Naive thymus-derived CD4-positive, alpha-beta T cell (primary cell): ENCODE results near the gene TLE5. TPM values are rescaled to one million over a fixed set of nuclear protein-coding genes. Genes with fewer than 3 reads are reported as not detected.

Experiments used
- ATAC-seq: fragments of 150-1000 bp; cut with Tn5 transposase; 2 replicates; pipeline ENCODE4 v1.10.0; 2021; ENCODE audit warnings: mild to moderate bottlenecking, moderate library complexity
- CTCF ChIA-PET: fragments of 350-600 bp; sonication (Branson Sonifier 250); formaldehyde crosslinking; loops from one replicate; lab custom pipeline; 2021; ENCODE audit warnings: antibody characterized with exemption; lab: Charles Lee
- POLR2A ChIA-PET: fragments of 350-600 bp; sonication (Branson Sonifier 250); formaldehyde crosslinking; loops from one replicate; lab custom pipeline; 2021; ENCODE audit warnings: antibody characterized with exemption, inconsistent platforms; lab: Charles Lee
- DNase-seq, 9 donors: peaks; one replicate each; pipeline versions ENCODE4 v3.0.0 to v3.0.0-alpha.2; 2020 to 2022; ENCODE audit warnings: mixed read lengths in 1 of 9
- H3K27ac ChIP-seq: one replicate; pipeline ENCODE4 v1.7.0; 2013; ENCODE audit warnings: mild to moderate bottlenecking, low read depth, low read length, moderate library complexity
- H3K27me3 ChIP-seq, 2 donors: one replicate each; pipeline ENCODE4 v1.7.0; 2013; ENCODE audit warnings: low read length in 2 of 2, mild to moderate bottlenecking in 2 of 2, moderate library complexity in 2 of 2; ENCODE audit not compliant: control insufficient read depth in 2 of 2, insufficient read depth in 2 of 2
- H3K36me3 ChIP-seq, 3 experiments: 1 replicate in 2 of 3; 2 replicates in 1 of 3; pipeline ENCODE4 v1.7.0; 2013; ENCODE audit warnings: low read length in 3 of 3, mild to moderate bottlenecking in 3 of 3, moderate library complexity in 1 of 3; ENCODE audit not compliant: insufficient read depth in 3 of 3, control insufficient read depth in 2 of 3
- H3K4me1 ChIP-seq, 2 donors: one replicate each; pipeline ENCODE4 v1.7.0; 2013; ENCODE audit warnings: low read length in 2 of 2, mild to moderate bottlenecking in 2 of 2, moderate library complexity in 1 of 2; ENCODE audit not compliant: control insufficient read depth in 2 of 2, insufficient read depth in 2 of 2
- H3K4me3 ChIP-seq: 2 replicates; pipeline ENCODE4 v1.7.0; 2013; ENCODE audit warnings: mild to moderate bottlenecking, low read length
- H3K9me3 ChIP-seq, 3 experiments: 1 replicate in 2 of 3; 2 replicates in 1 of 3; pipeline ENCODE4 v1.7.0; 2013; ENCODE audit warnings: low read length in 3 of 3; ENCODE audit not compliant: control insufficient read depth in 2 of 3
- H3K27ac Mint-ChIP-seq, 9 donors: one replicate each; pipeline ENCODE4 v1.8.0; 2020 to 2022; ENCODE audit warnings: mixed read lengths in 9 of 9, mild to moderate bottlenecking in 8 of 9, moderate library complexity in 5 of 9, inconsistent platforms in 2 of 9
- H3K27me3 Mint-ChIP-seq, 5 donors: one replicate each; pipeline ENCODE4 v1.8.0; 2021 to 2022; ENCODE audit warnings: mixed read lengths in 5 of 5, mild to moderate bottlenecking in 1 of 5
- H3K36me3 Mint-ChIP-seq, 5 donors: one replicate each; pipeline ENCODE4 v1.8.0; 2020 to 2022; ENCODE audit warnings: mixed read lengths in 5 of 5, mild to moderate bottlenecking in 3 of 5, inconsistent platforms in 1 of 5
- H3K4me1 Mint-ChIP-seq, 7 donors: one replicate each; pipeline ENCODE4 v1.8.0; 2020 to 2022; ENCODE audit warnings: mixed read lengths in 7 of 7, mild to moderate bottlenecking in 3 of 7, inconsistent platforms in 1 of 7
- H3K4me3 Mint-ChIP-seq, 10 donors: one replicate each; pipeline ENCODE4 v1.8.0; 2020 to 2022; ENCODE audit warnings: mild to moderate bottlenecking in 10 of 10, mixed read lengths in 10 of 10, moderate library complexity in 6 of 10, inconsistent platforms in 2 of 10
- H3K9me3 Mint-ChIP-seq, 11 donors: one replicate each; pipeline ENCODE4 v1.8.0; 2020 to 2022; ENCODE audit warnings: mixed read lengths in 11 of 11, mild to moderate bottlenecking in 4 of 11, inconsistent platforms in 1 of 11, moderate library complexity in 1 of 11
- intact Hi-C, 2 donors: fragments of 100-400 bp; cut with micrococcal nuclease; formaldehyde crosslinking; loops; one replicate each; pipeline ENCODE4 v1.15.1; 2023
- polyA plus RNA-seq, 2 donors: library from polyadenylated mRNA; unstranded; fragments of 300-500 nt; fragmentation: Illumina TruSeq; gene quantifications; one replicate each; pipeline ENCODE4 v1.2.3, GENCODE V29; 2021
- total RNA-seq, 6 experiments: library from RNA in 5 of 6; stranded (reverse) in 5 of 6; gene quantifications; 1 replicate in 5 of 6; 2 replicates in 1 of 6; pipeline ENCODE4 v1.2.3 and lab custom pipeline; 2021 to 2026

TLE5 gene
- total and polyA plus RNA-seq, 7 experiments from 2014 or later = 643 to 1,102 (median 755) TPM

GRCh38 chr19:3079578-3079977, 17.3 kb upstream of the TLE5 start:
- ChIA-PET POLR2A (interaction anchor here (0.6 kb wide), 1 partner anchor 67 kb away, joined by 6 read pairs; no protein-coding TSS in a partner anchor), CTCF (interaction anchor here (1.4 to 8.5 kb wide), 2 partner anchors 24 to 29 kb away, joined by 5 to 110 read pairs; no protein-coding TSS in a partner anchor)
- no peak overlapping the region for H3K4me3 ChIP-seq
- no peaks in the 10 kb centered on the region for H3K9me3 Mint-ChIP-seq
- peaks cover 0 to 10% (median 4%) of the 10 kb centered on the region in 7 donors for H3K4me1 Mint-ChIP-seq
- H3K4me1 ChIP-seq = peaks cover 0 to 9% of the 10 kb centered on the region in 2 donors
- intact Hi-C loops = loop anchor here in 1 of 2 donors (10.0 kb wide), 1 partner anchor 85 kb away; no protein-coding TSS in a partner anchor
- no peaks in the 10 kb centered on the region for H3K36me3 ChIP-seq
- no peak overlapping the region for H3K4me3 Mint-ChIP-seq
- H3K27ac Mint-ChIP-seq = no peak overlapping the region
- no peak for DNase-seq
- ATAC-seq = no peak
- no peaks in the 10 kb centered on the region for H3K36me3 Mint-ChIP-seq
- H3K9me3 ChIP-seq = no peaks in the 10 kb centered on the region
- peaks cover 0 to 5% (median 0%) of the 10 kb centered on the region in 5 donors for H3K27me3 Mint-ChIP-seq
- no peak overlapping the region for H3K27ac ChIP-seq
- H3K27me3 ChIP-seq = no peaks in the 10 kb centered on the region

DNA sequence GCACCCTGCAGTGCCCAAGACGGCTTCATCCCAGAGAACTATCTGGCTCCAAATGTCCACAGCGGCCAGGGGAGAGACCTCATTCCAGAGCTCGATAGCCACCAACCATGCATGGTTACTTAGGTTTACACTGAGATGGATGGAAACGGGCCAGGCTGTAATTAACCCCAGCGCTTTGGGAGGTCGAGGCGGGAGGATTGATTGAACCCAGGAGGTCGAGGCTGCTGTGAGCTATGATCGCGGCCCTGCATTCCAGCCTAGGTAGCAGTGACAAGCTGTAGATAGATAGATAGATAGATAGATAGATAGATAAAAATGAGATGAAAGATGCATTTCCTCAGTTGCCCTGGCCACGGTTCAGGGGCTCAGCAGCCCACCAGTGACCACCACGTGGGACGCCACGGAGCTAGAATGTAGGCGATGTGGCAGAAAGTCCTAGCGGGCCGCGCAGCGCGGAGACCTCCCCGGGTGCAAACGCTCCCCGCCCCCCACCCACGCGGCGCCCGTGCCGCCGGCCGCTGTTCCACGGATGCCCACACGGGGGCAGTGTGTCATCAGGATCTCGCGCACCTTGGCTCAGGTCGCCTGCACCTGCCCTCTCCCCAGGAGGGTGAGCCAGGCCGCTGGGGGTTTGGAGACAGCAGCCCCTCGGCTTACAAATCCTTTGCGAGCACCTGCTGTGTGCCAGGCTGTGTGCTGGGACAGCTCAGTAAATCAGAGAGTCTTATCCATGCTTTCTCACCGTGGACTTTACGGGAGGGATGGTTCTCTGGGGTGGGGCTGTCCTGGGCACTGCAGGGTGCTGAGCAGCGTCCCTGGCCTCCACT, 13.5 kb upstream of the TLE5 start:
- no peaks in the 10 kb centered on the region for H3K36me3 Mint-ChIP-seq
- no peak overlapping the region for H3K27ac Mint-ChIP-seq
- DNase-seq (peak; percentile 63 to 85 (median 71)), ATAC-seq (peak; percentile 99)
- no peak overlapping the region for H3K27ac ChIP-seq
- intact Hi-C loops = loop anchor here (1.0 to 10.0 kb wide), 7 partner anchors 14 to 114 kb away; partner anchors contain the start of gene TLE5 (in 1 of the 2)
- CTCF ChIA-PET = interaction anchor here (0.5 to 8.5 kb wide), 17 partner anchors 10 to 1661 kb away, joined by 3 to 110 read pairs (median 4); no protein-coding TSS in a partner anchor
- POLR2A ChIA-PET = interaction anchor here (0.7 to 1.9 kb wide), 4 partner anchors 9 to 28 kb away, joined by 3 to 7 read pairs (median 6); no protein-coding TSS in a partner anchor
- peaks cover 0 to 9% of the 10 kb centered on the region in 2 donors for H3K4me1 ChIP-seq
- peaks cover 0 to 10% (median 4%) of the 10 kb centered on the region in 7 donors for H3K4me1 Mint-ChIP-seq
- peak overlapping the region in 4 of 10 donors; percentile 44 to 68 (median 50) for H3K4me3 Mint-ChIP-seq
- no peak overlapping the region for H3K4me3 ChIP-seq
- H3K27me3 Mint-ChIP-seq = peaks cover 0 to 6% (median 0%) of the 10 kb centered on the region in 5 donors
- H3K9me3 ChIP-seq = no peaks in the 10 kb centered on the region
- no peaks in the 10 kb centered on the region for H3K27me3 ChIP-seq
- no peaks in the 10 kb centered on the region for H3K36me3 ChIP-seq
- no peaks in the 10 kb centered on the region for H3K9me3 Mint-ChIP-seq

GRCh38 chr19:3073931-3074595, 11.8 kb upstream of the TLE5 start:
- Histone ChIP-seq H3K27me3 (no peaks in the 10 kb centered on the region), H3K4me1 (peaks cover 0 to 9% of the 10 kb centered on the region in 2 donors), H3K9me3 (no peaks in the 10 kb centered on the region), H3K36me3 (no peaks in the 10 kb centered on the region), H3K27ac (no peak overlapping the region), H3K4me3 (no peak overlapping the region)
- no peaks in the 10 kb centered on the region for H3K9me3 Mint-ChIP-seq
- peaks cover 0 to 11% (median 8%) of the 10 kb centered on the region in 7 donors for H3K4me1 Mint-ChIP-seq
- ChIA-PET CTCF (interaction anchor here (0.7 to 8.5 kb wide), 5 partner anchors 29 to 123 kb away, joined by 4 to 110 read pairs (median 10); no protein-coding TSS in a partner anchor), POLR2A (interaction anchor here (0.6 to 1.2 kb wide), 4 partner anchors 64 to 233 kb away, joined by 3 to 4 read pairs (median 3); partner anchors contain the start of gene ZNF555)
- H3K27ac Mint-ChIP-seq = peak overlapping the region in 1 of 9 donors; percentile 55
- H3K36me3 Mint-ChIP-seq = no peaks in the 10 kb centered on the region
- no peak overlapping the region for H3K4me3 Mint-ChIP-seq
- intact Hi-C loops = loop anchor here in 1 of 2 donors (10.0 kb wide), 1 partner anchor 91 kb away; no protein-coding TSS in a partner anchor
- no peak for DNase-seq
- ATAC-seq = no peak
- H3K27me3 Mint-ChIP-seq = peaks cover 0 to 3% (median 0%) of the 10 kb centered on the region in 5 donors

DNA sequence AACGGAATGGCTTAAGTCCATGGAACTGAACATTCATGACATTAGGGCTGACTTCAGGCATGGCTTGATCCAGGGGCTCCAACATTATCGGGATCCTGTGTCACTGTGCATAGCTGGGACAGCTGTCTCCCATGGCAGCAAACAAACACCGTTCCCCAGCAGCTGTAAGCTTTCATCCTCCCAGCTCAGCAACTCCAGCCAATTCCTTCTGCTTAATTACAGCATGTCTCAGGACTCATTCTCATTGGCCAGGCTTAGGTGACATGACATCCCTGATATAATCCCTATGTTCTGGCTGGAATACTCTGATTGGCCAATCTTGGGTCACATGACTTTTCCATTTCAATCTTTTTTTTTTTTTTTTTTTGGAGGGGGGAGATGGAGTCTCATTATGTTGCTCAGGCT, 10.9 kb upstream of the TLE5 start:
- H3K4me1 ChIP-seq = peaks cover 0 to 9% of the 10 kb centered on the region in 2 donors
- CTCF ChIA-PET = interaction anchor here (0.6 to 1.8 kb wide), 5 partner anchors 31 to 110 kb away, joined by 3 to 10 read pairs (median 4); no protein-coding TSS in a partner anchor
- POLR2A ChIA-PET = interaction anchor here (0.6 to 1.4 kb wide), 10 partner anchors 9 to 1127 kb away, joined by 3 to 5 read pairs (median 3); partner anchors contain the start of genes TLE5 and ZNF555
- DNase-seq (no peak), ATAC-seq (no peak)
- no peaks in the 10 kb centered on the region for H3K27me3 ChIP-seq
- no peak overlapping the region for H3K27ac Mint-ChIP-seq
- peaks cover 0 to 3% (median 0%) of the 10 kb centered on the region in 5 donors for H3K27me3 Mint-ChIP-seq
- H3K36me3 ChIP-seq = no peaks in the 10 kb centered on the region
- no peaks in the 10 kb centered on the region for H3K9me3 Mint-ChIP-seq
- no peak overlapping the region for H3K4me3 ChIP-seq
- H3K36me3 Mint-ChIP-seq = no peaks in the 10 kb centered on the region
- H3K4me1 Mint-ChIP-seq = peaks cover 0 to 11% (median 8%) of the 10 kb centered on the region in 7 donors
- H3K27ac ChIP-seq = no peak overlapping the region
- no peaks in the 10 kb centered on the region for H3K9me3 ChIP-seq
- peak overlapping the region in 1 of 10 donors; percentile 10 for H3K4me3 Mint-ChIP-seq
- intact Hi-C loops = loop anchor here in 1 of 2 donors (10.0 kb wide), 1 partner anchor 92 kb away; no protein-coding TSS in a partner anchor

DNA sequence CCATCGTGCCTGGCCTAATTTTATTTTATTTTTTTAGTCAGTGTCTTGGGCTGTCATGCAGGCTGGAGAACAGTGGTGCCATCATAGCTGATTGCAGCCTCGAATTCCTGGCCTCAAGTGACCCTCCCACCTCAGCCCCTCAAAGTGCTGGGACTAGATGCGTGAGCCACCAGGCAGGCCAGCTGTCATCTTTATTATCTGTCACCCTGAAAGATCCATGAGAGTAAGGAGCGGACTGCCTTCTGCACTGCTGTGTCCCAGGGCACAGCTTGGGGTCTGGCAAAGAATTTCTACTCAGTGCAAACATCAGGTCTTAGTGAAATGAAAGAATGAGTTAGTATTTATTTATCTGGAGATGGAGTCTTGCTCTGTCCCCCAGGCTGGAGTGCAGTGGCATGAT, 9.5 kb upstream of the TLE5 start:
- Mint-ChIP-seq H3K36me3 (no peaks in the 10 kb centered on the region), H3K27me3 (peaks cover 0 to 4% (median 0%) of the 10 kb centered on the region in 5 donors), H3K4me1 (peaks cover 0 to 11% (median 8%) of the 10 kb centered on the region in 7 donors), H3K9me3 (no peaks in the 10 kb centered on the region), H3K27ac (peak overlapping the region in 1 of 9 donors; percentile 32), H3K4me3 (no peak overlapping the region)
- CTCF ChIA-PET = no interaction called here
- Histone ChIP-seq H3K27me3 (no peaks in the 10 kb centered on the region), H3K36me3 (no peaks in the 10 kb centered on the region), H3K9me3 (no peaks in the 10 kb centered on the region), H3K4me1 (peaks cover 0 to 9% of the 10 kb centered on the region in 2 donors), H3K4me3 (no peak overlapping the region), H3K27ac (no peak overlapping the region)
- no peak for ATAC-seq
- POLR2A ChIA-PET = interaction anchor here (0.5 to 1.4 kb wide), 3 partner anchors 10 to 20 kb away, joined by 3 to 4 read pairs (median 3); partner anchors contain the start of gene TLE5
- intact Hi-C loops = loop anchor here in 1 of 2 donors (10.0 kb wide), 1 partner anchor 93 kb away; no protein-coding TSS in a partner anchor
- no peak for DNase-seq
